HG03045 (cell line): Measurements from ENCODE around the gene ARHGEF39.
A peak's percentile ranks its signal among the peaks of the same experiment; 100 is the strongest.

Experiments
- ATAC-seq: cut with Tn5 transposase; IDR thresholded peaks from one replicate; pipeline ENCODE4 v1.9.1; 2021; ENCODE audit warnings: mild to moderate bottlenecking, moderate library complexity; ENCODE audit not compliant: unreplicated experiment

The ARHGEF39 gene

GRCh38 chr9:35679091-35679490, 14.1 kb upstream of the ARHGEF39 start:
- no peak for ATAC-seq

DNA sequence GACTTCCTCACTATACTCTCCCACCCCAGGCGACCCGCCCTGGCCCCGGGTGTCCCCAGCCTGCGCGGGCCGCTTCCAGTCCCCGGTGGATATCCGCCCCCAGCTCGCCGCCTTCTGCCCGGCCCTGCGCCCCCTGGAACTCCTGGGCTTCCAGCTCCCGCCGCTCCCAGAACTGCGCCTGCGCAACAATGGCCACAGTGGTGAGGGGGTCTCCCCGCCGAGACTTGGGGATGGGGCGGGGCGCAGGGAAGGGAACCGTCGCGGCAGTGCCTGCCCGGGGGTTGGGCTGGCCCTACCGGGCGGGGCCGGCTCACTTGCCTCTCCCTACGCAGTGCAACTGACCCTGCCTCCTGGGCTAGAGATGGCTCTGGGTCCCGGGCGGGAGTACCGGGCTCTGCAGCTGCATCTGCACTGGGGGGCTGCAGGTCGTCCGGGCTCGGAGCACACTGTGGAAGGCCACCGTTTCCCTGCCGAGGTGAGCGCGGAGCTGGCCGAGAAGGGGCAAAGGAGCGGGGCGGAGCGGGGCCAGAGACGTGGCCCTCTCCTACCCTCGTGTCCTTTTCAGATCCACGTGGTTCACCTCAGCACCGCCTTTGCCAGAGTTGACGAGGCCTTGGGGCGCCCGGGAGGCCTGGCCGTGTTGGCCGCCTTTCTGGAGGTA, 10.9 kb upstream of the ARHGEF39 start:
- no peak for ATAC-seq

GRCh38 chr9:35675204-35675603, 10.2 kb upstream of the ARHGEF39 start:
- ATAC-seq, result no peak

DNA sequence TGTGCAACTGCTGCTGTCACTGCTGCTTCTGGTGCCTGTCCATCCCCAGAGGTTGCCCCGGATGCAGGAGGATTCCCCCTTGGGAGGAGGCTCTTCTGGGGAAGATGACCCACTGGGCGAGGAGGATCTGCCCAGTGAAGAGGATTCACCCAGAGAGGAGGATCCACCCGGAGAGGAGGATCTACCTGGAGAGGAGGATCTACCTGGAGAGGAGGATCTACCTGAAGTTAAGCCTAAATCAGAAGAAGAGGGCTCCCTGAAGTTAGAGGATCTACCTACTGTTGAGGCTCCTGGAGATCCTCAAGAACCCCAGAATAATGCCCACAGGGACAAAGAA, 9.0 kb upstream of the ARHGEF39 start:
- ATAC-seq, result no peak

DNA sequence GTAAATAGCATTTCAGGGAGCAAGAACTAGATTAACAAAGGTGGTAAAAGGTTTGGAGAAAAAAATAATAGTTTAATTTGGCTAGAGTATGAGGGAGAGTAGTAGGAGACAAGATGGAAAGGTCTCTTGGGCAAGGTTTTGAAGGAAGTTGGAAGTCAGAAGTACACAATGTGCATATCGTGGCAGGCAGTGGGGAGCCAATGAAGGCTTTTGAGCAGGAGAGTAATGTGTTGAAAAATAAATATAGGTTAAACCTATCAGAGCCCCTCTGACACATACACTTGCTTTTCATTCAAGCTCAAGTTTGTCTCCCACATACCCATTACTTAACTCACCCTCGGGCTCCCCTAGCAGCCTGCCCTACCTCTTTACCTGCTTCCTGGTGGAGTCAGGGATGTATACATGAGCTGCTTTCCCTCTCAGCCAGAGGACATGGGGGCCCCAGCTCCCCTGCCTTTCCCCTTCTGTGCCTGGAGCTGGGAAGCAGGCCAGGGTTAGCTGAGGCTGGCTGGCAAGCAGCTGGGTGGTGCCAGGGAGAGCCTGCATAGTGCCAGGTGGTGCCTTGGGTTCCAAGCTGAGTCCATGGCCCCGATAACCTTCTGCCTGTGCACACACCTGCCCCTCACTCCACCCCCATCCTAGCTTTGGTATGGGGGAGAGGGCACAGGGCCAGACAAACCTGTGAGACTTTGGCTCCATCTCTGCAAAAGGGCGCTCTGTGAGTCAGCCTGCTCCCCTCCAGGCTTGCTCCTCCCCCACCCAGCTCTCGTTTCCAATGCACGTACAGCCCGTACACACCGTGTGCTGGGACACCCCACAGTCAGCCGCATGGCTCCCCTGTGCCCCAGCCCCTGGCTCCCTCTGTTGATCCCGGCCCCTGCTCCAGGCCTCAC, 8.4 kb upstream of the ARHGEF39 start, which contains the start of gene CA9:
Gene CA9 (plus strand): TSS at position 797 of the 893 bp plus-strand sequence. CDS start 32 bp downstream, at position 829.
- ATAC-seq, result no peak

DNA sequence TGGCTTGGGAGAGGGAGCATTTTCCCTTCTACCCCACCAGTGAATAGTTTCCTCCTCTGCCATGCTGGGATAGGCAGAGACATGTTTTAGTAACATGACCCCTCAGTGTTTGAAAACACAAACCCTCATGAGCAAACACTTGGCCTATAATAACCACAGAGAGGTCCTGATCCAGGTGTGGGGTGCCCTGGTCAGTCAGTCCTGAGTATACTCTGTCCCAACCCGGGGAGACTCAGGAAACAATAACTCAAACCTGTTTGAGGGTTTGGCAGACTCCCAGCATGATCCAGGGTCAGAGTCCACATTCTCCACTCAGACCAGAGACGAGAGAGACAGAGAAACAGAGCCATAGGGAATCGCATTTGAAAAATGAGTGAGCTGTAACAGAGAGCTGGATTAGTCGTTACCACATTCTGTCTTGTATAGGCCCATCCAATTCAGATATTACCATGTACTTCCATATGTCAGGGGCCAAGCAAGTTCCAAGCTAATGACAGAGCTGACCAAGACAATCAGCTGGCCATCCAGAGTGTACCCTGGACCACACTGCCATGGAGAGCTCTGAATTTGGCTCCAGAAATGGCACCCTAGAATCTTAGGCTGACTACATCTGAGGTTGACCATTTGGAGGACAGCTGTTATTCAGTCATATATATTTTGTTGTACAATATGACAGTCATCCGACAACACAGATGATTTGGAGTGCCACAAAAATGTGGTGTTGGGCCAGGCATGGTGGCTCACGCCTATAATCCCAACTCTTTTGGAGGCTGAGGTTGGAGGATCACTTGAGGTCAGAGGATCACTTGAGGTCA, 4.5 kb upstream of the ARHGEF39 start:
- no peak for ATAC-seq

DNA sequence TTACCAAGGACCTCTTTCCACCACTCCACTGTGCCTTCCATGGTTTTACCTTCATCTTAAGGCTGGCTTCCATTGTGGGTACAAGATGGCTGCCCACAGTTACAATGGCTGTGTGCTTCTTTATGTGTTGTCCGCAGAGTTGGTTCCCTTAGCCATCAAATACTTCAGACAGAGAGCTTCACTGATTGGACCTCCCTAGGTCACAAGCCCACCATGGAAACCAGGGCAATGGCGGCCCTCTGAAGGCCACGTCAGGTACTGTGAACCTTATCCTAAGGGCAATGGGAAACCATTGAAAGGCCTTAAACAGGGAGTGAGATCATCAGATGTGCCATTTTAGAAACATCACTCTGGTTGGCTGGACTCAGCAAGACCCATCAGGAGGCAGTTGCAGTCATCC, 2.9 kb upstream of the ARHGEF39 start:
- ATAC-seq, result no peak

DNA sequence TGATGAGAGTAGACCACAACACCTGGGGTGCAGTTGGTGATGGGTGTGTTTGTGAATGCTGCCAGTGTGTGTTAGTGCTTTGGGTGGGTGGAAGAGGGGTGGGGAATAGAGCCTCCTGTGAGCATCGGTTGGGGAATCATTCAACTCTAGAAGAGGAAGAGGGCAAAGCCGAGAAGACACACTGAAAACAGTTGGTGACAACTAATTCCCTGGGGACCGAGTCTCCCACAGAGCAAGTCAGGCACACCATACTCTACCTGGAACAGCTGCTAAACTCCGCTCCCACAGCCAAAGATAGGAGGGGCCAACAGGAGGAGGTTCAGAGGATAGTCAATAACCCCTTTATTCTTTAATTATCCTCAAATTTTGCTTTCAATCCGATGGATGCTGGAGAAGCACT, 1.6 kb upstream of the ARHGEF39 start:
- no peak for ATAC-seq

DNA sequence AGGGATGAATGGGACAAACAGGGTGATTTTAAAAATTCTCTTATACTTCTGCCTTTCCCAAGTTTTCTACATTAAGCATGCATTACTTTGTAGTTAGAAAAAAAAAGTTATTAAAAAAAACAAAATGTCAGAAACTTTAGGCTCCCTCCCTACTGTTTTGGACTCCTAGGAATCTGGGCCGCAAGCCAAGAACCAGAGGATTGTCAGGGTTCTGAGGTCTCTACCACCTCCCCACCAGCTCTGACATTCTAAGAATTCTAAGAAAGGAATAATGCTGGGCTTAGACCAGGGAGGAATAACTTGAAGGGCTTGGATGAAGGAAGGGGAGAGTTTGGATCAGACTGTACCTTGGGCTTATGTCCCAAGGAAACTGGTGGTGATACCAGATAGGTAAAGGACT, 1.1 kb upstream of the ARHGEF39 start:
- ATAC-seq, result no peak

GRCh38 chr9:35665471-35665818, 450 bp upstream of the ARHGEF39 start:
- no peak for ATAC-seq

GRCh38 chr9:35662437-35662836, 2.6 kb downstream of the ARHGEF39 start:
- ATAC-seq, result no peak

DNA sequence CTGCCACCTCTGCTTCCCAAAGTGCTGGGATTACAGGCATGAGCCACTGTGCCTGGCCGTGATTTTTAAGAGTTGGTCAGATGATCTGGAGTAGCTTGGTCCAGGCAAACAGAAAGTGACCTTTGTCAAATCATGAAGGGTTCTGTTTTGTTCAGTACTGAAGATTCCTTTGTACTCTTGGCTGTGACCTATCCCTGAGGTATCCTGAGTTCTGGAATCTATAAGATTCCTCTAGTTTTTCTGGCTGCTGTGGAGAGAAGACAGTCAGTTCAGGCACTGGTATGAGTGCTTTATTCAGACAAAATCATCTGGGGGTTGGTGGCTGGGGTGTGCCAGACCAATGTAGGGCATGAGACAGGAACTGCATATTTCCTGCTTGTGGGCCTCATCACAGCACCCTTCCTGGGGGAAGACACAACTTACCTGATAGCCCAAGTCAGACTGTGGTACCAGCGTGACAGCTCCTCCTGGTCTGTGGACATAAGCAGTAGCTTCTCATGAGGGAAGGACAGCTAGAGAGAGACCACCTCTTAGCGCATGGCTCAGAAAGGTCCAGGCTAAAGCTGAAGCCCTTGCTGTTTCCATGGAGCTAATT, 3.1 kb downstream of the ARHGEF39 start:
- no peak for ATAC-seq

DNA sequence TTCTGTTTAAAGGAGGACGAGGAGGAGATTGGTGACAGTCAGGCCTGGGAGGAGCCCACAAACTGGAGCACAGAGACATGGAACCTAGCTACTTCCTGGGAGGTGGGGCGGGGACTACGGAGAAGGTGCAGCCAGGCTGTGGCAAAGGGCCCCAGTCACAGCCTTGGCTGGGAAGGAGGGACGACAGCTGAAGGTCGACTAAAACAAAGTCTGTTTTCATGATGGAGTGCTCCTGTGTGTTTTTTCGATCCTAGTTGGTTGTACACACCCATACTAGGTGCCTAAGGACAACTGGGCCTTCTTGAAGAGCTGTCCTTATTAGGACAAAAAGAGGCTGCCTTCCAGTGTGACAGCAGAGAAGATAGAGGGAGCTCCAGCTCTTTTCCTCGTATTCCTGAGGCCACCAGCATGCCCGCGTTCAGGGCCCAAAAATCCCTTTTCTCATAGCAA, 4.0 kb downstream of the ARHGEF39 start:
- no peak for ATAC-seq

DNA sequence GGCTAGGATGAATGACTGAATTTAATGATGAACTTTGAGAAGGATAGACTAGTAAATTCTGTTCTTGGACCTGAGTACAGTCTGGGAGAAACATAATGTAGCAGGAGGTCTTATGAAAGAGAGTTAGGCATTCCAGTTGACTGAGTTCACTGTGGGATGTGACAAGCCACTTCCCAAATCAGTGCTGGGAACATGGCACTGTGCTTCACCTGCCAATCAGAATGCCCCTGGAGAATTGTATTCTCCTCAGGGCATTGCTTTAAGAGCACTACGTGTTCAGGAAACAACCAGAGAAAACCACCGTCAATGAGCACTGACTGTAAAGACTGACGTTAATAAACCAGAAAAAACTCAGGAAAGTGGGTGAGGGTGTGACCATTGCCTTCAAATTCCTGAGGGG, 5.7 kb downstream of the ARHGEF39 start:
- no peak for ATAC-seq

DNA sequence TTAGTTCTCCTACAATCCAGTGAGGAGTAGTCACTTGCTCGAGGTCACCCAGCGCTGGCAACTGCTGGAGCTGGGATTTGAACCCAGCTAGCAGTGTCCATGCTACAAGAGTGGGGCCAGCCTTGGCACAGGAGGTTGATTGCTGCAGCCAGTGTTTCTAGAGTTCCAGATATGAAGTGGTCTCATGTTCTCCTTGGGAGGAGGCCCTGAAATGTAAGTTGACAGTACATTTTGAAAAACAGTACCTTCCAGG, 6.1 kb downstream of the ARHGEF39 start:
- ATAC-seq, result no peak

DNA sequence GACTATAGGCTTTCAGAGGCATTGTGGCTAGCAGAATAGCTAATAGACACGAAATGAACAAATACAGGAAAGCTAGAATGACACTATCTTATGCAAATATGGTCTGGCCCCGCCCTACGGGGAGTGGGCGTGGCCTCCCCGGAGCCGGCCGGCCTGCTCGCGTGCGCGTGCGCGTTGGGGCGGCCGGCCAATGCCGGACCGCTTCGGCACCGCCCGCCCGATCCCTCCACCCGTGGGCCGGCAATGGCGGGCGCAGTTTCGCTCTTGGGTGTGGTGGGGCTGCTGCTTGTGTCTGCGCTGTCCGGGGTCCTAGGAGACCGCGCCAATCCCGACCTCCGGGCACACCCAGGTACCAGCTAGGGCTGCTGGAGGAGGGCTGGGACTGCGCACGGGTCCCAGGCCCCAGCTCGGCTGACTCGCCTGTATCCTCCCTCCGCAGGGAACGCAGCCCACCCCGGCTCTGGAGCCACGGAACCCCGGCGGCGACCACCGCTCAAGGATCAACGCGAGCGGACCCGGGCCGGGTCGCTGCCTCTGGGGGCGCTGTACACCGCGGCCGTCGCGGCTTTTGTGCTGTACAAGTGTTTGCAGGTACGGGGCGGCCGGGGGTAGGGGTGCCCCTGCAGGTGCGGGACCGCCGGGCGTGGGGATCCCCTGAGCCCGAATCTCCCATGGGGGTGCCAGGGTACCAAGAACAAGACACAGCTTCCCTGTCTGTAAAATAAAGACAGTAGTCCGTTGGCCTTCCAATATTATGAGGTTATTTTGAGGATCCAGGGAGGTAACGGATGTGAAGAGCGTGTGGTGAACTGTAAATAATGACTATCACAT, 6.6 kb downstream of the ARHGEF39 start, which contains the start of gene CCDC107:
Gene CCDC107 (plus strand): TSS at position 156 of the 831 bp plus-strand sequence. CDS start 88 bp downstream, at position 244.
- peak; percentile 71 for ATAC-seq

GRCh38 chr9:35657546-35658136, 7.4 kb downstream of the ARHGEF39 start, which contains the start of gene RMRP:
Gene RMRP (minus strand): TSS chr9:35658019.
- ATAC-seq, result peak; percentile 85

DNA sequence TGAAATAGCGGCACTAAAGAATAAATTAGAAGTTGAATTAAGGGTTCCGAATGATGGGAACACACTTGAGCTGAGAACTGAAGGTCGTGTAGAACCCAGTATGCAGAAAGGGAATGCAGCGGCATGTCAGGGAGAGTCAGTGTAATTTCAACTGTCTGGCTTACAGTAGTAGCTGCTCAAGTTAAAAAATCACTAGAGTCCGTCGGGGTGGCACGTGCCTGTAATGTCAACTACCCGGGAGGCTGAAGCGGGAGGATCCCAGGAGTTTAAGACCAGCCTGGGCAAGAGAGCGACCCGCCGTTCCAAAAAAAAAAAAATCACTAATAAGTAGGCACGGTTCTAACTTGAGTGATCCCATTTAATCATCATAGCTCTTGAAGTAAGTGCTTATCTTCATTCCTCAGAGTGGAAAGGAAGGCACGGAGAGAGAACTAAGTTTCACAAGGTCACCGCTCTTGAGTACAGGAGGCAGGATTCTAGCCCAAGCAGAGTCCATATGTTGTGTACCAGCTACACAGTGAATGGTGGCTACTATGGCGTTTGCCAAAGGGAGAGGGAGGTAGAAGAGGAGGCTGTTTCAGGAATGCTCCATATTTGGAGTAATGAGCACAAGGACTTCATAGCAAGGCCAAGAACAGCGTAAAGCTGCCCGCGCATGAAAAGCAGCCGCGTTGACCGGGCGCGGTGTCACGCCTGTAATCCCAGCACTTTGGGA, 8.0 kb downstream of the ARHGEF39 start:
- ATAC-seq, result no peak

- ATAC-seq, result no peak
These were observed 8.6 kb downstream of the ARHGEF39 start for GRCh38 chr9:35656348-35656747.
